ENCODE results near the gene ZNF638.
A peak's percentile ranks its signal among the peaks of the same experiment; 100 is the strongest.

Gene ZNF638

GRCh38 chr2:71332435-71332796, 834 bp downstream of the ZNF638 start:
- H3K4me1 ChIP-seq (ENCODE audit: insufficient read depth, poor library complexity, severe bottlenecking): peaks cover 10% of the 10 kb centered on the region
- DNase-seq (ENCODE audit: low spot score): no peak
- H3K36me3 ChIP-seq (ENCODE audit: low read depth): peaks cover 27% of the 10 kb centered on the region
- no peak for ATAC-seq (ENCODE audit: low read depth)
- H3K9me3 ChIP-seq (ENCODE audit: severe bottlenecking): no peaks in the 10 kb centered on the region
- no peak for TF ChIP-seq CTCF (IDR thresholded peaks at IDR 0.05; ENCODE audit: poor library complexity, severe bottlenecking)
- peak overlapping the region; percentile 69 for H3K4me3 ChIP-seq (ENCODE audit: severe bottlenecking)
- no peaks in the 10 kb centered on the region for H3K27me3 ChIP-seq (ENCODE audit: insufficient read depth, poor library complexity, severe bottlenecking)
- peak overlapping the region; percentile 40 for H3K27ac ChIP-seq (ENCODE audit: poor library complexity, severe bottlenecking)

- H3K27ac ChIP-seq (ENCODE audit: poor library complexity, severe bottlenecking): no peak overlapping the region
- no peaks in the 10 kb centered on the region for H3K9me3 ChIP-seq (ENCODE audit: severe bottlenecking)
- peaks cover 10% of the 10 kb centered on the region for H3K4me1 ChIP-seq (ENCODE audit: insufficient read depth, poor library complexity, severe bottlenecking)
- H3K27me3 ChIP-seq (ENCODE audit: insufficient read depth, poor library complexity, severe bottlenecking): no peaks in the 10 kb centered on the region
- TF ChIP-seq CTCF (IDR thresholded peaks at IDR 0.05; ENCODE audit: poor library complexity, severe bottlenecking): no peak
- DNase-seq (ENCODE audit: low spot score) (no peak), ATAC-seq (ENCODE audit: low read depth) (no peak)
- H3K36me3 ChIP-seq (ENCODE audit: low read depth): peaks cover 36% of the 10 kb centered on the region
- peak overlapping the region; percentile 69 for H3K4me3 ChIP-seq (ENCODE audit: severe bottlenecking)
These were observed 2.0 kb downstream of the ZNF638 start for GRCh38 chr2:71333619-71334018.

- ATAC-seq (ENCODE audit: low read depth) (no peak), DNase-seq (ENCODE audit: low spot score) (no peak)
- Histone ChIP-seq H3K36me3 (ENCODE audit: low read depth) (peaks cover 56% of the 10 kb centered on the region), H3K9me3 (ENCODE audit: severe bottlenecking) (no peaks in the 10 kb centered on the region), H3K4me3 (ENCODE audit: severe bottlenecking) (no peak overlapping the region), H3K4me1 (ENCODE audit: insufficient read depth, poor library complexity, severe bottlenecking) (peaks cover 10% of the 10 kb centered on the region), H3K27ac (ENCODE audit: poor library complexity, severe bottlenecking) (no peak overlapping the region), H3K27me3 (ENCODE audit: insufficient read depth, poor library complexity, severe bottlenecking) (no peaks in the 10 kb centered on the region)
- TF ChIP-seq CTCF (IDR thresholded peaks at IDR 0.05; ENCODE audit: poor library complexity, severe bottlenecking): no peak
These were observed 4.8 kb downstream of the ZNF638 start for GRCh38 chr2:71336384-71336783.

GRCh38 chr2:71336802-71337201, 5.2 kb downstream of the ZNF638 start:
- ATAC-seq (ENCODE audit: low read depth): no peak

More at GRCh38 chr2:71336802-71337201, 5.2 kb downstream of the ZNF638 start:
- H3K9me3 ChIP-seq (ENCODE audit: severe bottlenecking): no peaks in the 10 kb centered on the region
- no peak for TF ChIP-seq CTCF (IDR thresholded peaks at IDR 0.05; ENCODE audit: poor library complexity, severe bottlenecking)
- no peak overlapping the region for H3K4me3 ChIP-seq (ENCODE audit: severe bottlenecking)
- DNase-seq (ENCODE audit: low spot score): no peak
- peaks cover 10% of the 10 kb centered on the region for H3K4me1 ChIP-seq (ENCODE audit: insufficient read depth, poor library complexity, severe bottlenecking)
- no peaks in the 10 kb centered on the region for H3K27me3 ChIP-seq (ENCODE audit: insufficient read depth, poor library complexity, severe bottlenecking)
- no peak overlapping the region for H3K27ac ChIP-seq (ENCODE audit: poor library complexity, severe bottlenecking)
- H3K36me3 ChIP-seq (ENCODE audit: low read depth): peaks cover 61% of the 10 kb centered on the region

Measured in RWPE2 (cell line).